CD4-positive, alpha-beta T cell treated with Interleukin-2 at 100 ng/mL for 4 hours (primary cell): ENCODE results near the gene TCF3.

Experiments used
- DNase-seq: peaks from one replicate; pipeline ENCODE4 v3.0.0-alpha.2; 2020; ENCODE audit warnings: low spot score

Gene TCF3

DNA sequence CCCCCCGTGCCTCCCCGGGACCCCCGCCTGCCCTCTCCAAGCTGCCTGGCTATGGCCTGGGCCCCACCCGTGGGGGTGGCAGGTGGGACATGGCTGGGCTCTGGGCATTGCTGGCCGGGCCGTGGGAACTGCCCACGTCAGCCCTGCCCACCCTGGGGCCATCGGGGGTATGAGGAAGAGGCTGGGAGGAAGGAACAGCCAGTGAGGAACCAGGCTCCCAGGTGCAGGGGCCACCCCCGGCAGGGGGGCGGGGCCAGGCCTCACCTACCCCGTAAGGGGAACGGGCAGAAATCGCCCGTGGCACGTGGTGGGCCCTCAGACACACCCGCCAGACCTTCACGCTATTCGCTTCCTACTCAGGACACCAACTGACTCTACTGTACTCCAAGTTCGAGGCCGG is 22.4 kb downstream of the TCF3 start:
- DNase-seq: no peak

DNA sequence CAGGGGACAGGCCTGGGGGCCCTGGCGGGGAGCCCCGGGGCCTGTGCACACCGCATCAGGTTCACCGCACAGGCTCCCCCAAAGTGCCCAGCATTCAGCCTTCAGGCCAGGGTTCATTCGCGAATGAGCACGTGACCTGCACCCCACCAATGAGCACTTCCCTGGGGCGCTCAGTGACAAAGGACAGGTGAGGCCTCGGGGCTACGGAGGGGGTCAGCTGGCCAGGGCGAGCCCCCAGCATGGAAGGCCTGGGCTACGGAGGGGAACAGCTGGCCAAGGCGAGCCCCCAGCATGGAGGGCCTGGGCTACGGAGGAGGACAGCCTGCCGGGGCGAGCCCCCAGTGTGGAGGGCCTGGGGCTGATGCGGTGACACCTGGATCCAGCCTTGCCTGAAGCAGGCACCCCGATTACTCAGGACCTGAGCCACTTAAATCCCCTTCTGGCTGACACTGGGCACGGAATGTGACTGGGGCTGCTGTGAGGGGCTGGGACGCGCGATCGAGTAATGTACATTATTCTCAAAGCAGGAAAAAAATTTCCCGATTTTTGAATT is 23.1 kb downstream of the TCF3 start:
- no peak for DNase-seq

DNA sequence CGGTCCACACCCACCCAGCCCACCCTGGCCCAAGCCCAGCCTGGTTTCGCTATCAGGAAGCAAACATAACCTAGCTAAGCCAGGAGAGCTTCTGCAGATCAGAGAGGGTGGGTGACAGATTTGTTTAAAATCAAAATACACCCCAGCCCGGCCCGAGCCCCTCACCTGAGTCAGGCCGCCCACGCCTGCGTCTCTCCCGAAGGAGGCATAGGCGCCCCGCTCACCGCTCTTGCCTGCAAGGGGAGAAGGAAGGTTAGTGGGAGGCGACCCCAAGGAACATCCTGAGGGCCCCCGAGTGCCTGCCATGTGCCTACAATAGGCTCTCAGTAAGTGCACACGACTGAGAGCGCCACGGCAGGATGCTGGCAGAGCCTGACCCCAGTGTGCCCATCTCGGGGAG is 25.2 kb downstream of the TCF3 start:
- no peak for DNase-seq

- DNase-seq: no peak
Measured at GRCh38 chr19:1626417-1627010, 25.9 kb downstream of the TCF3 start.

DNA sequence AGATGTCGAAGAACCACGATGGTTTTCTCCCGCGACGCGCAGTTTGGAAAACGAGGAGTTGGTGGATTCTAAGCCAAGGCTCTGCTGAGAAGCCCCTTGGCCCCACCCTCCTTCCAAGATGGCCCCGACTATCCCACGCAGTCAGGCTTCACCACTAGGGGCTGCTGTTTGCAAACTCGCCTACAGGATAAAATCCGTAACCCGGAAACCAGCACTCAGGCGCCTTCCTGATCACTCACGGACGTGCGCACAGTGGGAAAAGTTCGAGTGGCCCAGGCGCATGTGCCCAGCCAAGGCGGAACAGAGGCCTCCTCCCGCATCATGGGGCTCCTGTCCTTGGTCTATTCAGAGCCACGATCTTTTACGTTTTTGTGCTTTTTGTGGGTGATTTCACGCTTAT is 28.0 kb downstream of the TCF3 start:
- peak; percentile 40 for DNase-seq

DNA sequence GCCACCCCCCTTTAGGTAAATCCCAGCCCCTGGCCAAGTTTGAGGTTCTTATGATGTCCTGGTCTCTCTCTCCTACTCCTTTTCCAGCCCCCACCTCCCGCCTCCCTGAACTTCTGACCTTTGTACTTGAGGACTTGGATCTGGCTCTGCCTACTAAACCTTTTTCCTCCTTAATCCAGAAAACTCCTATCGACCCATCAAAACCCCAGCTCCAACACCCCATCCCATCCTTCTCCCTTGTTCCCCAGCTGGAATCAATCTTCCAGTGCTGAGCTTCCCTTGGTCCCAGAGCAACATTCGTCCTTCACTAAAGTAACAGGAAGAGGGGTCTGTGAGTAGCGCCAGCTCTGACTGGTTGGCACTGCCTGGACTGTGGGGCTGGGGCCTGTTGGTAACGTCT is 29.9 kb downstream of the TCF3 start:
- DNase-seq: no peak

DNA sequence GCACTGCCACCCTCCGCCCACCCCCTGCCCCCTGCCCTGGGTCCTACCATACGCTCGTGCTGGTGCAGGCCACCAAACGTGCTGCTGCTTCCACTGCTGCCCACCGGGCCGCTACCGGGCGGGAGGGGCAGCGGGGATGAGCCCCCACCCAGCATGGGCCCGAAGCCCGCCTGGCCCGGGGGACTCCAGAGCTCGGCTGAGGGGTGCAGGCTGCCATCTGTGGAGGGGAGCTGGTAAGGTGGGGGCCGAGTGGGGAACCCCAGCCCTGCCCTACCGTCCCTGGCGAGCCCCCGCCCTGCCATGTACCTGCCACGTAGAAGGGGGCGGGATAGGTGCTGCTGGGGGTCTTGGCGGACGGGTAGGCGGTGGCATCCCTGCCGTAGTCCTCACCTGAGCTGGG is 30.4 kb downstream of the TCF3 start:
- no peak for DNase-seq

DNA sequence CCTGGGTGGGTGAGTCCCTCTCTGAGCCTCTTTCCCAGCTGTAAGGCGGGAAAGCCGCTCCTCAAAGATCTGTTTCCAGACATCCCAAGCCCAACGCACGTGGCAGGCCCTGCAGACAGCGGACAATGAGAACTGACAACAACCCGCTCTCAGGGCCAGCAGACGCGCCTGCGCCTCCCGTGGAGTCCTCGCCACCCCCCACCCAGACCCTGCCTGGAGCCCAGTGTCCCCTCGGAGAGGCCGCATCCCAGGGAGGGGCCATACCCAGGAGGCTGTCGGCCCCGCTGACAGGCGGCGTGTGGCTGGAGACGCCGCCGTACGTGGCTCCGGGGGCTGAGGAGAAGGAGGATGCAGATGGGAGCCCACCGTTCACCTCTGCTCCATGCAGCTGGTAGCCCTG is 30.8 kb downstream of the TCF3 start:
- DNase-seq: no peak

- no peak for DNase-seq
Measured at GRCh38 chr19:1621021-1621420, 31.4 kb downstream of the TCF3 start.

DNA sequence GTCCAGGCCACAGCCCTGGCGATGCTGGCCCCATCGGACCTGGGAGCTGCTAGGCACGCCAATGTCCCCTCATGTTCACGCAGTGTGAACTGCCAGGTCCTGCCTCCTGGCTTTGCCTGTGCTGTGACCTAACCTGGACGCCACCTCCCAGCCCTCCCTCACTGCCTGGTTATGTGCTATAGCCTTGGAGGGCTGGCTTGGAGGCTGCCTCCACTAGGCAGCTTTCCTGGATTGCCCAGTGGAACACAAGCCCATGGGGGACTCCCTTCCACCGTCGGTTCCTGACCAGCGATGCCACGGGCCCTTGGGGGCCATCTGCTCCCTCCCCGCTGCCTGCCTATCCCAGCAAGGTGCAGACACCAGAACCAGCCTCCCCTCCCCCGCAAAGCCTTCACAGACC is 31.9 kb downstream of the TCF3 start:
- no peak for DNase-seq

DNA sequence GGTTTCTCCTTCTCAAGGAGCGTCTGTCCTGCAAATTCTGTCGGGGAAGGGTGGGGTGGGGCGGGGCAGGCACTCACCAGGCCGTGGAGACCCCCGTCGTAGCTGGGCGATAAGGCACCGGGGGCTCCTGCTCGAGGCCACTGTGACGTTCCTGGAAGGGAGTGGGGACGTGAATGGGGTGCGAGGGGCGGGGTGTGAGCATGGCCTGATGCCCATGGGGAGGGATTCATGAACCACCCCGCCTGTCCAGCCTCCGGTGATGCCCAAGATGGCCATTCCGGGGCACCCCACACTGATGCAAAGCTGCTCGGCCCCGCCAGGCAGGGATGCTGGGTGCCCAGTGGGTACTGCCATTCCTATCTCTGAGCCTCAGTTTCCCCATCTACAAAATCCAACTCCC is 32.7 kb downstream of the TCF3 start:
- DNase-seq: no peak

DNA sequence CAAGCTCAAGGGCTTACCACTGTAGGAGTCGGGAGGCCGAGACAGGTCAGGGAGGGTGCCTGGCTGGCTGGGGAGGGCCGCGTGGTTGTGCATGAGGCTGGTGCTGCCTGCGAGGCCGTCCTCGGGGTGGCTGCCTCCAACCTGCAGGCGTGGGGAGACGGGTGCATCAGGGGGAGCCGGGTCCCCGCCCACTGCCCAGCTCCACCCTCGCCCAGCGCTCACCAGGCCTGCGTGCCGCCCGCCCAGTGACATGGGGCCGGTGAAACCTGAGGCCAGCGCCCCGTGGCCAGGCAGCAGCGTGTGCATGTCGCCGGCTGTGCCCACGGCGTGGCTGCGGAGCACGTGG is 33.3 kb downstream of the TCF3 start:
- no peak for DNase-seq

- DNase-seq: peak; percentile 14
Measured at GRCh38 chr19:1618157-1619093, 34.0 kb downstream of the TCF3 start.

- no peak for DNase-seq
Measured at GRCh38 chr19:1616875-1617274, 35.5 kb downstream of the TCF3 start.

GRCh38 chr19:1616396-1616795 is 36.0 kb downstream of the TCF3 start:
- DNase-seq: no peak

DNA sequence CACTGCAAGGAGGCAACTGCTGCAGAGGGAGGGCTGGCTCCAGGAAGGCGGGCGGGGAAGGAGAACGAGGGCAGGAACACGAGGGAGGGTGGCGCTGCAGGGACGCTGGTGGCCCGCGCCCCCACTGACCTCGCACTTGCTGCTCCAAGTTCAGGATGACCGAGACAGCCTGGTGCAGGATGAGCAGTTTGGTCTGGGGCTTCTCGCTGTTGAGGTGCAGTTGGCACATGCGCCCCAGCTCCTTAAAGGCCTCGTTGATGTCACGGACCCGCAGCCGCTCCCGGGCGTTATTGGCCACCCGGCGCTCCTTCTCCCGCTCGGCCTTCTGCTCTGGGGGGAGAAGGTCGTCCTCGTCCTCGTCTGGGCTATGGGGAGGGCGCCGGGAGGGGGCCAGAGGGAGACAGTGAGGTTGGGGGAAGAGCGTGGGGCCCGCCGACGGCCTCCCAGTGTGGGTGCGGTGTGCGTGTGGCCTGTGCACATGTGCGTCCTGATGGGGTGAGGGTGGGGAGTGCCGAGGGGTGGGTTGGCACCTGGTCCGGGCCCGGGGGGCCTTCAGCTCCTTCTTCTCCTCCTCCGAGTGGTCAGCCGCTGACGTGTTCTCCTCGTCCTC is 37.2 kb downstream of the TCF3 start:
- DNase-seq: no peak

GRCh38 chr19:1613808-1614570 is 38.4 kb downstream of the TCF3 start:
- DNase-seq: no peak

GRCh38 chr19:1613146-1613545 is 39.3 kb downstream of the TCF3 start:
- DNase-seq: no peak

GRCh38 chr19:1612114-1613086 is 40.0 kb downstream of the TCF3 start:
- DNase-seq: no peak

GRCh38 chr19:1611353-1611752 is 41.1 kb downstream of the TCF3 start:
- DNase-seq: no peak

DNA sequence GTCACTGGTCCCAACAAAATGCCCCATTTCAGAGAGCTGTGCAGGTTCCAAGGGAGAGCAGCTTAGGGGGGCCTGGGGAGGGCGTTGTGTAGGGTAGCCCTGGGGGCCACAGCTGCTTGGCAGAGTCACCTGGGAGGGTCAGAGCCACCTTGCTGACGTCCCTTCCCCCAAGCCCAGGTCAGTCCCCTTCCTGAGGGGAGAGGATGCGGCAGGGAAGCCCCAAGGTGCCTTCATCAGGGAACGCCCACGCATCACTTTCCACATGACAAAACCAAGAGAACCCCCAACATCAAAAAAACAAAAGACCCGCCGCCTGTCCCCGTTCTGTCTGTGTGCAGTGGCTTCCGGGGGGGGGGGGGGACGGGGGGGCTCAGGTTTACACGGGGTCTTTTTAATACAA is 41.8 kb downstream of the TCF3 start:
- no peak for DNase-seq
